C4-2B (cell line): ENCODE measurements around the gene TCTN2.

ENCODE experiments used
- H3K27ac ChIP-seq: fragments of 450-650 bp; 2 replicates; pipeline ENCODE4 v1.5.1; 2017
- CTCF ChIP-seq: fragments of 450-650 bp; conservative IDR thresholded peaks from 2 replicates; pipeline ENCODE4 v1.5.1; 2017; ENCODE audit warnings: mild to moderate bottlenecking
- ZFX ChIP-seq: fragments of 450-650 bp; IDR thresholded peaks from 2 replicates; pipeline ENCODE4 v1.6.1; 2017

Gene TCTN2

GRCh38 chr12:123734268-123734667 lies 63.4 kb downstream of the TCTN2 start:
- no peak overlapping the region for H3K27ac ChIP-seq
- TF ChIP-seq ZFX = no peak
- TF ChIP-seq CTCF = no peak

DNA sequence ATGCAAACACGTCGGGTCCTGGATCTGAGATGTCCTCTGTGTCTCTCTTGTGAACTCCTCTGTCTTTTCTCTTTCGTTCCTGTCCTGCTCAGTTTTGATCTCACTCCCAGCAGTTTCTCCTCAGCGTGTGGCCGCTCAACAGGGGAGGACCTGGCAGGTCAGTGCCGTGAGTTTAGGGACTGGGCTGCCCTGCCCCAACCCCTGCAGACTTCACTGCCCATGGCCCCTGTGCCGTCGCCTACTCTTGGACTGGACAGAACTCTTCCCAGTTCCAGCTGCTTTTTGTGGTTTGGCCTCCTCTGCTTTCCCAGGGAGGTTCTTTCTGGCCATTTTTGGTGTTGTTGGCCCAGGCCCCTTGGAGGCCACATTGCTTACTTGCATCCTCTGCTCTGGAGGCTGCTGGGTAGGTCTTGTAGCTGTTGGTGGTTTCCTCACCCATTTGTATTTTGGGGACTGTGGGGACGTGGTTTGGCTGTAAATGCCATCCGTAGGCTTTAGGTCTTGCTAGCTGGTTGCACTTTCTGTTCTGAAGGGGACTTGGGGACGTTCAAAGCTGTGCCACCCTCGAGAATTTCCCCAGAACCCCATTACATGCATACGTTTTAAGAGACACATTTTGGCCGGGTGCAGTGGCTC lies 71.1 kb downstream of the TCTN2 start:
- TF ChIP-seq ZFX = no peak
- TF ChIP-seq CTCF = no peak
- no peak overlapping the region for H3K27ac ChIP-seq

GRCh38 chr12:123743002-123743401 lies 72.1 kb downstream of the TCTN2 start:
- TF ChIP-seq ZFX (no peak), CTCF (no peak)
- H3K27ac ChIP-seq = no peak overlapping the region

- TF ChIP-seq ZFX (no peak), CTCF (no peak; the same call in 1 of the 2 replicates)
Observed at GRCh38 chr12:123744836-123745235, 73.9 kb downstream of the TCTN2 start.

DNA sequence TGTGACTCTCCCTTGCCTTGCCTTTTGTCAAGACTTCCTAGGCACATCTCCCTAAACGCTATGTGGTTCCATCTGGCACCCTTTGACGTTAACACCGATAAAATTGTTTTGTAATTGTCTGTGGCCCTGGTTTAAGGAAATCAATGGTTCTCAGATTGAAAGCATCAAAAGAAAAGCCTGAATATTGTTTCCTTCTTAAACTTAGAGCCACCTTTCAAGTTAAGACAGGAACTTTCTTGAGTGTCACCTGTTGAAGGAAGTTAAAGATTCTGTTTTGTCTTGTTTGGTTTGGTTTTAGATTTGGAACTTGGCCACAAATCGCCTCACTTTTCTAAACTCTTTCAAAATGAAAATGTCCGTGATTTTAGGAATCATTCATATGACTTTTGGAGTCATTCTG lies 76.4 kb downstream of the TCTN2 start:
- no peak for TF ChIP-seq ZFX
- no peak for TF ChIP-seq CTCF
- no peak overlapping the region for H3K27ac ChIP-seq

More at GRCh38 chr12:123744836-123745235, 73.9 kb downstream of the TCTN2 start:
- H3K27ac ChIP-seq = no peak overlapping the region

DNA sequence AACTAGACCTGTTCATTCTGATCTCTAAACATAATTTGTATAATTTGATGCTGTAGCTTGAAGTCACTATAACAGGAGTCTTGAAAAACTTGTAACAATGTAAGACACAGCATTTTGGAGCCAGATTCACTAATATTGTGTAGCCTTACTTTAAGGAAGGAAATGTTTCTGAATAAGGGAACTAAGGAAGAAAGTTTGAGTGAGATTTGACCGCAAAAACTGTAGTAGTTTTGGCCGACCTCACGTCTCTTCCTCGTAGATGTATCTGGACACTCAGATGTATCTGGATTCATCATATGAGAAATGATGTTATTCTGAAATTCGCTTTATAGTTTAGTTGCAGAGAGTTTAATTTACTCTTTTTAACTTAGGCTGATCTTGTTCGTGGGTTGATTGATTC lies 77.2 kb downstream of the TCTN2 start:
- no peak for TF ChIP-seq CTCF
- TF ChIP-seq ZFX = no peak
- no peak overlapping the region for H3K27ac ChIP-seq

DNA sequence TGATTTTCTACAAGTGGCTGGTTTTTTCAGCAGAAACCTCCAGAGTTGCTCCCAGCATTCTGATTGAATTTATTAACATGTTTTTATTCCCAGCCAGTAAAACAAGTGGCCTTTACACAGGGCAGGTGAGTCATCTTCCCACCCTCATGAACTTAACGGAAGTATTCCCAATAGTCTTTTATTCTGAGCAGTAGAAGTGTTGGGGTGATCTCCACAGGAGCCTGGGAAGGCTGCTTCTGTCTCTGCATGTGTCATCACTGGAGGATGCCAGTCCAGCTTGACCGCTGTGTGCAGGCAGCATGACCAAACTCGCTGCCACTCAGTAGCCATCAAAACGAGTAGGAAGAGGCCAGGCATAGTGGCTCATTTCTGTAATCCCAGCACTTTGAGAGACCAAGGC lies 77.7 kb downstream of the TCTN2 start:
- TF ChIP-seq CTCF (no peak), ZFX (no peak)
- no peak overlapping the region for H3K27ac ChIP-seq
